HG02610 (cell line): Measurements from ENCODE around the gene WDR7.

ENCODE experiments used
- ATAC-seq: cut with Tn5 transposase; IDR thresholded peaks from one replicate; pipeline ENCODE4 v1.9.1; 2021; ENCODE audit warnings: mild to moderate bottlenecking, moderate library complexity; ENCODE audit not compliant: unreplicated experiment

The WDR7 gene

DNA sequence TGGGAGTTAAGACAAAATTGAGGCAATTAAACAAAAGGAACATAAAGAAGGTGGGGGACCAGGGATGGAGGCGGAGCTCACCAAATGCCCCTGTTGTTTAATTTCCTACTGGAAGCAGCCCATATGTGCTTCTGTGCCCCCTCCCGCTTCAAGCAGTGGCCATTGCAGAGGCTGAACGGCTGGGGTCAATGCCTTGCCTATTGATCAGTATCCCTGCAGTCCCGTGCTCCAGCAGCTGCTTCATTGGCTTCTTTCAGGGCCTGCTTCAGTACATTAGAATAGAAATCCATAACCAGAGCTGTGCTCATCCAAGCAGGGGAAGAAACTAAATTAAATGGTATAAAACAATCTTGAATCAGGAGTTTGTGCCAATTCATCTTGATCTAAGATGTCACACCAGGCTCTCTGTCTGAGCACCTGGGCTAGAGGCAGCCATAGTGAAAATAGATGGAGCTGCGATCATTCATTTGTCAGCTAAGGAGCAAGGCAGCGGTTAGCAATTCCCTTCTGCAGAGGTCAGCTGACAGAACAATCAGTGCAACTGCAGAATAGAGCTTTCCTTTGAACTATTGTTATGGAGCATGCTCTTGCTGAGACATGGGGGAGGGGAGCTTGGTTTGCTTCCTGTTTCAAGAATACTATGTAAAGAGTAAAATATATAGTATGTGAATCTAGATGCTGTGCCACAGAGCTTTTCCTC is 222.4 kb downstream of the WDR7 start:
- no peak for ATAC-seq

DNA sequence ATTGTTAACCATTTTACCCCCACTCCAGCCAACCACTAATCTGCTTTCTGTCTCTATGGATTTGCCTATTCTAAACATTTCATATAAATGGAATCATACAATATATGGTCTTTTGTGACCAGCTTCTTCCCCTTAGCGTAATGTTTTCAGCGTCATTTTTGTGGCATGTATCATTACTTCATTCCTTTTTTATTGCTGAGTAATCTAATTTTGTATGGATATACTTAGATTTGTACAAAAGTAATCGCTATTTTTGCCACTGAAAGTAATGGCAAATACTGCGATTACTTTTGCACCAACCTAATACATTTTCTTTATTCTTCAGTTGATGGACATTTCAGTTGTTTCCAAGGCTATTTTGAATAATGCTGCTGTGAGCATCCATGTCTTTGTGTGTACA is 227.6 kb downstream of the WDR7 start:
- ATAC-seq = no peak

DNA sequence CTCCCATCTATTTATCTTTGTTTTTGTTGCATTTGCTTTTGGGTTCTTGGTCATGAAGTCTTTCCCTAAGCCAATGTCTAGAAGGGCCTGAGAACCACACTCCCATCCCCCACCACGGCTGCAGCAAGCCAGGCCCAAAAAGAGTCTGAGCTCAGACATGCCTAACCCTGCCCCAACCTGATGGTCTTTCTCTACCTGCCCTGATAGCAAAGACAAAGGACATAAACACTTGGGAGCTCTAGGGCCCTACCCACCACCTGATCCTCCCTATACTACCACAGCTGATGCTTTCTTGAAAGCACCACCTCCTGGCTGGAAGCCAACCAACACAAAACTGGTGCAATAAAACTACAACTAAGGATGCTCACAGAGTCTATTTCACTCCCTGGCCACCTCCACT is 233.4 kb downstream of the WDR7 start:
- no peak for ATAC-seq

DNA sequence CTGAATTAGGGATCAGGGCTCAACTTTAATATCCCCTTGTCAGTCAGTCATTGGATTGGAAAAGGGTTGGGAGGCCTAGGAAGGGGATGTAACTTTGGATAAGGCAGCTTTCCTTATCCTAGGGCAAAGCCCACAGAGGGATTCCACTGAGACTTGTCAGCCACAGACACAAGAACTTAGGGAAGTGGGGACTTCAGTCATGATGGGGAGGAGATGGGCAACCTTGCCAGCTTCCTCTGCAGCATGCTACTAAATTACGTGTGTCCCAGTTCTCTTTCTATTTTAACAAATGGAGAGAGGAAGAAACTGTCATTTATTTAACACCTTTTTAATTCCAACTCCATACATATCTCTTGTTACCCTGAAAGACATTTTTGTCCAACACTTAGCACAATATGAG is 237.8 kb downstream of the WDR7 start:
- no peak for ATAC-seq

DNA sequence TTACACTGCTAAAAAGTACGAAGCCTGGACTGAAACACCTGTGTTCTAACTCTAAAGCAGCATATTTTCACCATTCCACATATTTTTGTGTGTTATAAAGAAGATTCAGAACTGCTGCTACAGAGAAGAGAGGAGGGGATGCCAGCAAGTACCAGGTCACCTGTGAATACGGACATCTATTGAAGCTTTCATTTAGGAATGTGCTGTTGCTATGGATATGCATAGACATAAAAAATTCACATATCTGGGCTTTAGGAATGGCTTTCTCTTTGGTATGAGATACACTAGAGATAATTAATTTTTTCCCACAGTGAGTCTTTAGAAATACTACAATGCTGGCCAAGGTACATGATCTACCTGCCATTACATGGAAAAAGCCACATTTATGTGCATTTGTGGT is 238.5 kb downstream of the WDR7 start:
- no peak for ATAC-seq

DNA sequence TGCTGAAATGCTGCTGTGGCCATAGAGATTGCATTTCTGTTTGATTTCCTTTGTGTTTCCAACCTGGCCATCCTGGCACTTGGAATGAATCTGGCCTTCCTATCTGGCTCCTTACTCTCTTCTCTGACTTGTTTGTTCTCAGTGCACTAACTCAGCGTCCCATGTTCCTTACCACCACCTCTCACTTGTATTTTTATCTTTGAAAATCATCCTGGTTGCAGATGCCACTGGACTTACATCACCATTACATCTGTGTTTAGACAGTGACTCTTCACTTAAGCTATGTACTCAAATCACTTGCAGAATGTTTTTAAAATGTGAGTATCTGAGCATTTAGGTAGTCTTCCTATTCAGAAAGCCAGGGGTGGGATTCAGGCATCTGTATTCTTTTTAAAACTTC is 239.5 kb downstream of the WDR7 start:
- no peak for ATAC-seq

DNA sequence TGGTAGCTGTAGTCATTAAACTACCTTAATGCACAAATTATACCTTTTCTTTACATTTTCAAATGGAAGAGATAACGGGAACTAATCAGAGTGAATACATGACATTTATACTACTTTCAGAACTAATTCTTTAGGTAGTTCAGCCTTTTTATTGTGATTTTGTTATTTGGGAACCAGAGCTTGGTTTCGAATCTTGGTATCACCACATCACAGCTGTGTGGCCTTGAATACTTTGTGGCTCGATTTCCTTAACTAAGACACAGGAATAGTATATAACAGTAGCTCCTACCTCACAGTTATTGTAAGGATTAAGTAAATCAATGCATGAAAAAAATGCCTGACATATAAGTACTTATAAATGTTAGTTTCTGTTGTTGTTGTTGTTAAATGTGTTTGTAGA is 240.0 kb downstream of the WDR7 start:
- no peak for ATAC-seq

DNA sequence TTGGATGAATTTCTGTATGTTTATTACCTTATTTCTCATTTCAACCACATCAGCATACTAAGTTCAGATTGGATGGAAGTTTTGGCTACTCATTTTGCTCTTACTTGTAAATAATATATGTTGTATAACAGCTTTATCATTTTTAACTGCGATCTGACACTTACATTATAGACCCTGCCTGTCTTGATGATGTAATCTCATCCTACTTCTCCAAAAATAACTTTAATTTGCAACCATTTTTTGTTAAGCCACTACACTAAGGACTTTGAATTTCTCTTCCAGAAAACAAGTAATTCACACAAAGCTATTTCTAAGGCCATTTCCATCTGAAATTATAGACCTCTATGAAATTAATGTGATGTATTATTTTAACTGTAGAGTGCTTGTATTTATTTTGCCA is 240.7 kb downstream of the WDR7 start:
- no peak for ATAC-seq

DNA sequence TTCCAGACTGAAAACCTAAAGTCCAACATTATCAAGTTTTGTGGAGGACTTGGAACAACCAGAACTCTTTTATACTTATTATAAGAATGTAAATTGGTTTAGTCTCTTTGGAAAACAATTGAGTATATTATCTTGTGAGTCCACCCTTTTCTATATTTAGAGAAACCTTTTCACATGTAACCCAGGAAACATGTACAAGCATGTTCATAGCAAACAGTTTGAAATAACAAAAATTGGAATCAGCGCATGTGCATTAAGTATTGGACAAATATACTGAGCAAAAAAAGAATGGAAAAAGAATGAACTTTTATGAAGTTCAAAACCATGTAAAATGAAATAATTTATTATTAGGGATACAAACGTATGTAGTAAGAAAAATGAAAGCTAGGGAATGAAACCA is 246.0 kb downstream of the WDR7 start:
- no peak for ATAC-seq

DNA sequence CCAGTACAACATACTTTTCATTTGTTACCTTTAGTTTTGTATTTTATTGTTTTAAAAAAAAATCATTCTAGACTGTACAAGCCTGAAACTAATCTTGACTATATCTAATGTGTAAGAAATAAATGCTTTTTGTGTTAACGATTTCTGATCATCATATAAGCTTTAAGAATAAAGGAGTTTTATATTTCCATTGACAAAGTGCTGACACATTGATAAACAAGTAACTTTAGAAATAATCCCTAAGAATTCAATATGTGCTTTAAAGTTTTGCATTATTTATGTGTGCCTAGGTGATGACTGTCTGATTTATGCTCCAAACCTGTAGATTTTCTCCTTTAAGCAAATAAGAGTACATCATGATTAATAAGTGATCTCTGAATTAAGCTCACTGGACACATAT is 248.5 kb downstream of the WDR7 start:
- ATAC-seq = no peak

DNA sequence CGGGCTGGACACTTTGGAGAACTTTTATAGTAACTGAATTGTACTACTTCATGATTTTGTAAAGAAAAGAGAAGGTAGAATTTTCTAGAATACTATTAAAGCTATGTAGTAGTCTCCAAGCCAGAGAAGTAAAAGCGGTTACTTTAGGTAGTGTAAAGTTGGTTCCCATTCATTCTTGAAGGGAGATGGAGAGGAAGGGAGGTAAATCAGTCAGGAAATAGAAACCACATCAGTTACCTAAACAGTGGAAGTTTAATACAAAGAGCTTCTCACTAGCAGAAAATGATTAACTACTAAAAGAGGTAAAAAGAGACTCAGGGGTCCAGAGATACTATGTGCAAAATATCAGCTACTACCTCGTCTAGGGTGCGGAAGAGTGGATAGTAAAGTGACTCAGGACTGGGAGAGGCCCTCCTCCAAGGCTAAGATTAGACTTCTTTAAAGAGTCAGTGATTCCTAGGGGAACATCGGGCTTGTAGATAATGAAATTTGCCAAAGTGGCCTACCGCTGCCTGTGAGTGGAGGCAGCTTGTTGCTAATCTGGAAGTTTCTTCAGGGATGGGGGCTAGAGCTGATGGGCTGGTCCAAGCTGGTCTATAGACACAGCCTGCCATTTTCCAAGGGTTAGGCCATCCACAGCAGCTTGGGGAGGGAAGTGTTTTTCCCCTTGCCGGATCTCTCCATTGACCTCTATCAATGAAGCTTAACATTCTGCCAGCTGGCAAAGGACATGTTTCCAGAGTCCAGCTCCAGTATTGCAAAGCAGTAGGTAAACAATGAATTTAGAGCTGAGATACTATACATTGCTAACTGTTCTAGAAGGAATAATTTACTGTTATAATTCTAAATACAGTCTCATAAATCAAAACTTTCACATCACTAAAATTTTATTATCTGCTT is 249.3 kb downstream of the WDR7 start:
- ATAC-seq = no peak

DNA sequence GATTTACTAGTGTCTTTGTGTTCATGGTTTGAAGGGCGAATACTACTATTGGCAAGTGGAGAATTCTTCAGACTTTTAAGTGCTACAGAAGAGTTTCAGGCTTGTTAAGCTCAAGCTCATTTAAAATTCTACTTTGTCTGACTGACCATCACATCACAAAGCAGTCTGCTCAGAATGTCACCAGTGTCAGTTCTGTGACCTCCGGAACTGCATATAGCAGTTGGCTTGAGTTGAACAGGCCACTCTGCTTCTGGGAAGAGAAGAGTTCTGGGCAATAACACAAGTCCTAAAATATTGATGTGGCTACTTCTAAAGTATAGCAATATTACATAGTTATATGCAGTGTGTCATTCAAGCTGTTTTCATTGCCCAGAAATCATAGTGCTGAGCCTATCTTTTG is 250.8 kb downstream of the WDR7 start:
- no peak for ATAC-seq

DNA sequence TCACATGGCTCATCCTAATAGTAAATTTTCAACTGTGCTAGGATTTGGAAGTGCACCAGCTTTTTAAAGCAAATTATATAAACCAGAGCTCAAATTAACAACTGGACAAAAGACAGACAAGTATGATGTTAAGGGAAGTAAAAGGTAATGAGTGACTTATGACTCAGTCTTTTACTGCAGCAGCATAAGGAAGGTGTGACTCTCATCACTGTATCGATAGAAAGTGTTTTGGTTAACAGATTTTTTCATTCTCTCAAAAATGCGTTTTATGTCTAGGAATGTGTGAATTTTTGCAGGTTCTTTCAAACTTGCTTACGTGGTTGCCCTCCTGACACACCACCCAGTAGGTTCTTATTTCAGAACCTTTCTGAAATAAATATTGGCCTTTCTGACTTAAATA is 251.5 kb downstream of the WDR7 start:
- ATAC-seq = no peak

DNA sequence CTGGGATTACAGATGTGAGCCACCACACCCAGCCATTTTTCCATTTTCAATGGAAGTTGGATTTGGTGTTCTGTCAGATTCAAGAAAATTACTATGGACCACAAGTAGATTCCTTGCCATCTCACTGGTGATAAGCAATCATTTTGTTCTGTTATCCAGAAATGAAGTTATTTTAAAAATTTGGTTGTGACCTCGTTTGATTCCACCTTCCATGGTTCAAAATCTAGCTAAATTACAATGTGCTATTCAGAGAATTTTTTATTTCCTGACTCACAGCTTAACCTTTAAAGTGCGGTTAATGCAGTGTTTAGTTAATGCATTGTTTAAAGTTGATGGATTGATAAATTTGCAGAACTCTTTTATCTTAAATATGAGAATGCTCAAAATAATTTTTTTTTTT is 252.5 kb downstream of the WDR7 start:
- no peak for ATAC-seq

DNA sequence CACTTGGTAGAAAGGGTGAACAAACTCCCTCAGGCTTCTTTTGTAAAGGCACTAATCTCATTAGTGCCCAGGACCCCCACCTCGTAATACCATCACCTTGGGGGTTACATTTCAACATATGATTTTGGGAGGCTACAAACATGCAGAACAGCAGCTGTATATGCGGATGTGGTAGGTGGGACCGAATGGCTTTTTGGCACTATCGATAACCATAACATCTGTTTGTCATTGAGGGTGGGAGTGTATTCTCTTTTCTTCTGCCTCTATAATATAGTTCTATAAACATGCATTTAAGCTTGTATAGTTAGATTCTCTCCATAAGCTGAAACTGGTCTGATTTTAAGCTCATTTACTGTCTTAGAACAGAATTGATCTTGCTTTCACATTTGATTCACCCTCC is 256.6 kb downstream of the WDR7 start:
- ATAC-seq = no peak

DNA sequence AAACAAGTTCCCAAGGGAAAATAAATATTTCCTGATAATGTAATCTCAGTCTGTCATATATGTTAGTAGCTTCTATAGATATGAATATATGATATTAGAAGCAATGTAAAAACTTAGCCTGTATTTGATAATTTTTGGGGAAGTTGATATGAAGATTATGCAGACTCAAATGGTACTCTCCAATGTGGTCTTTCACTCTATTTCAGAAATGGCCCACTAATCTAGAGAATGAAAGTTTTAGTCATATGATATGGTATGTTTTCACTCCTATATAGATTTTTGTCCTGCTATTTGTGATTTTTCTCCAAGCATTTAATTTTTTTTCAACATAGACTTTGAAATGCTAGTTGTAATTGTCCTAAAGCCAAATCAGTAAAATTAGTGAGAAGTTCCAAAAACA is 259.1 kb downstream of the WDR7 start:
- peak; percentile 76 for ATAC-seq

DNA sequence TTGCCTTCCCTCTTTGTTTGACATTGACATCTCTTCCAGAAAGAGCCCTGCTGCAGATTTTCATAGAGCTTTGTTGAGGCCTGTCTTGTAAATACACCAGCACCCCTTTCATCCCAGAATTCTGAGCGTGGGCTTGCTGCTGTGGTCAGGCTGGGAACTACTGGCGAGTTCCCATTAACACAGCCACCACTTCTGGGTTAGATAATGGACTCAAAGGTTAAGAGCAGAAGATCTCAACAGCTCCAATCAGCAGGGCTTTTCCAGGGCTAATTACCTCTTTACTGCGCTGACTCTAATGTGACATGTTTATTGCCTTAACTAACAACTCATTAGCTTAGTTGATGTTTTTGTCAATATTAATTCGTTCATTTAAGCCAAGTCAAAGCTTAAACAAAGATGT is 259.8 kb downstream of the WDR7 start:
- ATAC-seq = no peak

DNA sequence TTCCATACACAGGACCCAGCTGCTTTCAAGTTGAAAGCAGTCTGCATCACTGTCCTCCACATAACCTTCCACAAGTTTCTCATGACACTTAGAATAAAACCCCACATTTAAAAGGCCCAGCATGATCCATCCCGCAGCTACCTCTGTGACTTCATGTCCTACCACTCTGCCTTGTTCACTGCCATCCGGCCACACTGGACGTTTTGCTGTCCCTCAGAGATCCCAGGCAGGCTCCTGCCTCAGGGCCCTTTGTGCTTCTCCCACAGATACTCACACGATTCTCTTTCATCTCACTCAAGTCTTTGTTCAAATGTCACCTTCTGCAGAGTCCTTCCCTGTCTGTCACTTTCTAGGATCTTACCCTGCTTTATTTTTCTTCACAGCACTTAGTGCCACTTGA is 262.8 kb downstream of the WDR7 start:
- no peak for ATAC-seq

DNA sequence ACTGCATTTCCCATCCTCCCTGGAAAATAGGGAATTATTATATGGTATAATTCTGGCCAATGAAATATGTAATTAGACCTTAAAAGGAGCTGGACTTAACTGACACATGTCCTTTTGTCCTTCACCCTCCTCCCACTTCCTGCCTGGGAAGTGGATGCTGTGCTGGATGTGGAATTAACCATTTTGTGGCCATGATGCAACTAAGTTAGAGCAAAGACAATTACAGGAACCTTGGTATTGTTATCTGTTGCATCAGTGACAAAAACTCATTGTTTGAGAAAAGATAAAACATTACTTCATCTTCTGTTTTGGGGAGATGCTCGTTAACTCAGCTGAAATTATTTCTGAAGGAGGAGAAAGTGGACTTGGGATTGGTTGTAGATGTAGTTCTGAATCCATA is 268.0 kb downstream of the WDR7 start:
- no peak for ATAC-seq

DNA sequence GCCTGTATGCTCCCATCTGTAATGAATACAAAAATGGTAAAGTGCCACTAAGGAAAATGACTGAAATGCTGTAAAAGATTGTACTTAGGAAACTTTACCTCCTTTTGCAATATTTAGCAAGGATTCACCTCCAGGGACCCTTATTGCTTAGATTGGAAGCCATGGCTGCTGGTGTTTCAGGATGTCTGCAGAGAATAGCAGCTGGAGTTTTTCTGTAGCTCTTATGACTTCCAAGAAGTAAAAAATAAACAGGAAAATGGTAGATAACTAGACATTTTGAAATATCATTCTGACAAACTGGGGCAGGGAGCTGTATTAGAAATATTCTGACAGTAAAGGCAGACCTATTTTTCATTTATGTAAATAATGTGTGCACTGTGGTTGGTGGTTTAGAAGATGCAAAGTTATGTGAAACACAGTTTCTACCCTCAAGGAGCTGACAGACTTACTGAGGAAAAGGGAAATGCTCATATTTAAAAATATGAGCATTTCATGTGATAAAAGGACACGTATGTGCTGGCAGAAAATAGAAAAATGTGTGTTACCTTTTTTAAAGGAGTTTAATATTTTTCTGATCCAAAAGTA is 270.8 kb downstream of the WDR7 start:
- ATAC-seq = peak; percentile 94

DNA sequence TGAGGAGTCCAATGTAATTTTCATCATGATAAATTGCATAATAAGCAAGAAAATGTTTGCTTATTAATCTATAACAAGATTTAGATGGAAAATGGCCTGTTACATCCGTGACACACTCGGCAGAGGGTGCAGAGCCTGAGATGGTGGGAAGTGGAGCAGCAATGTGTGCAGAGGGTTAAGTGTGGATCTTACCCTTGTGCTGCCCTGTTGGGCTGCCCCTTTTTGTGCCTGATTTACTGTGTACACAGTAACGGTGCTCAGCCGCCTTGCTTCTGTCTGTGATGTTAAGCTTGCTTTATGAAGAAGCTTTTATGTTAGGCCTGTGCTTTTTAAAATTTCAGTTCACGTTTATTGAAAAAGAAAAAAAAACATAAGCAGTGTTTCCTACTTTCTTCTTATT is 275.6 kb downstream of the WDR7 start:
- ATAC-seq = no peak

DNA sequence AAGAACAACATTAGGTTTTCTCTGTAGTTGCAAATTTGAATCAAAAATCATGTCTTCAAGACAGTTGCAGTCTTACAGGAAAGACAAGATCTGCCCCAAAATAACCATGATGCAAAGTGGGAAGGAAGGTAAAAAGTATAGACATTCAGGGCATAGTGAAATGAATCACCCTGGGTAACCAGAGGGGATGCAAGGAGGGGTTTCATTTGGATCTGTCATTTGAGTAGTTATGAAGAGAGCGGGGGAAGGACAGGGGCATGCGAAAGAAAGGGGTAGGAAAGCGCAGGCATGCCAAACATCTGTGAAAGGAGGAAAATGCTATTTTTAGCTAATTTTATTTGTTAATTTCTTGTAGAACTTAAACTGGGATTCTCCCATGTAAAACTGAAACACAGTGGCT is 276.6 kb downstream of the WDR7 start:
- ATAC-seq = peak; percentile 95
